ENCODE results near the gene ATIC.

ATIC gene

GRCh38 chr2:215383652-215384279 is 71.9 kb downstream of the ATIC start:
- TF ChIP-seq, protein P1, sequence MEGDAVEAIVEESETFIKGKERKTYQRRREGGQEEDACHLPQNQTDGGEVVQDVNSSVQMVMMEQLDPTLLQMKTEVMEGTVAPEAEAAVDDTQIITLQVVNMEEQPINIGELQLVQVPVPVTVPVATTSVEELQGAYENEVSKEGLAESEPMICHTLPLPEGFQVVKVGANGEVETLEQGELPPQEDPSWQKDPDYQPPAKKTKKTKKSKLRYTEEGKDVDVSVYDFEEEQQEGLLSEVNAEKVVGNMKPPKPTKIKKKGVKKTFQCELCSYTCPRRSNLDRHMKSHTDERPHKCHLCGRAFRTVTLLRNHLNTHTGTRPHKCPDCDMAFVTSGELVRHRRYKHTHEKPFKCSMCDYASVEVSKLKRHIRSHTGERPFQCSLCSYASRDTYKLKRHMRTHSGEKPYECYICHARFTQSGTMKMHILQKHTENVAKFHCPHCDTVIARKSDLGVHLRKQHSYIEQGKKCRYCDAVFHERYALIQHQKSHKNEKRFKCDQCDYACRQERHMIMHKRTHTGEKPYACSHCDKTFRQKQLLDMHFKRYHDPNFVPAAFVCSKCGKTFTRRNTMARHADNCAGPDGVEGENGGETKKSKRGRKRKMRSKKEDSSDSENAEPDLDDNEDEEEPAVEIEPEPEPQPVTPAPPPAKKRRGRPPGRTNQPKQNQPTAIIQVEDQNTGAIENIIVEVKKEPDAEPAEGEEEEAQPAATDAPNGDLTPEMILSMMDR (IDR thresholded peaks at IDR 0.05) = no peak
- TF ChIP-seq ZFX (IDR thresholded peaks at IDR 0.05; ENCODE audit: borderline replicate concordance) = no peak
- H3K27ac ChIP-seq = no peak overlapping the region

DNA sequence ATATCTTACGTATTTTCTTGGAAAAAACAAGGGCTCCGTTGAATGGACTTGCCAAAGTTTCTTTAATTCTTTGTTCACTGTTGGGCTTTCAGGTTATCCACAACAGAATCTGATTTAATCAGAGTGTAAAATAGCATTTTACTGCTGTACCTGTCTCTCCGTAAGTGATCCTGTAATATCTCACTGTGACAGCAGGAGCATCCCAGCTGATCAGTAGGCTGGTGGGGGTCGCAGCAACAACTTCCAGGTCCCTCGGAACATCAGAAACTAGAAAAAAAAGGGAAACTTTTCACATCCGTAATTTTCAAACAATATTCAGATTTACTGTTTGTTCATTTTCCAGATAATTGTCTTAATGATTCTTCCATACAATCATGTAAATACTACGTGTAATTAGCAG is 72.9 kb downstream of the ATIC start:
- no peak overlapping the region for H3K27ac ChIP-seq
- TF ChIP-seq, protein P1 (IDR thresholded peaks at IDR 0.05) = no peak
- no peak for TF ChIP-seq ZFX (IDR thresholded peaks at IDR 0.05; ENCODE audit: borderline replicate concordance)

GRCh38 chr2:215386566-215386965 is 74.7 kb downstream of the ATIC start:
- H3K27ac ChIP-seq = no peak overlapping the region
- TF ChIP-seq, protein P1 (IDR thresholded peaks at IDR 0.05) = no peak
- TF ChIP-seq ZFX (IDR thresholded peaks at IDR 0.05; ENCODE audit: borderline replicate concordance) = no peak

GRCh38 chr2:215388002-215388728 is 76.3 kb downstream of the ATIC start:
- H3K27ac ChIP-seq = no peak overlapping the region
- TF ChIP-seq, protein P1 (IDR thresholded peaks at IDR 0.05) = no peak
- TF ChIP-seq ZFX (IDR thresholded peaks at IDR 0.05; ENCODE audit: borderline replicate concordance) = no peak

DNA sequence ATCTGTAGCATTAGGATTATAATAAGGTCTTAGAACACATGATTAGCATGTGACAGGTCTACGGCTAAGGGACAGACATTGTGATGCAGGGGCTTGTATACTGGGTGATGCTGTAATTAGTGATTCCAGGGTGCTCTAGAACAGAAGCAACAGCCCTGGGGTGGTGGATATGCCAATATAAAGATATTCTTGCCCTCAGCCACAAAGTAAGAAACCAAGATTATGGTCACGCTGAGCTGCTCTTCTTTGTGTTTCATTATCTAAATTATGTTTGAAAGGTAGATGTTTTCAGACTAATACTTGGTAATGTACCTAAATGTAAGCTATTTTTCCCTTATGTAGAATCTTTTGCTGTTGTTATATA is 78.7 kb downstream of the ATIC start:
- no peak overlapping the region for H3K27ac ChIP-seq
- TF ChIP-seq, protein P1 (IDR thresholded peaks at IDR 0.05) = no peak
- no peak for TF ChIP-seq ZFX (IDR thresholded peaks at IDR 0.05; ENCODE audit: borderline replicate concordance)

DNA sequence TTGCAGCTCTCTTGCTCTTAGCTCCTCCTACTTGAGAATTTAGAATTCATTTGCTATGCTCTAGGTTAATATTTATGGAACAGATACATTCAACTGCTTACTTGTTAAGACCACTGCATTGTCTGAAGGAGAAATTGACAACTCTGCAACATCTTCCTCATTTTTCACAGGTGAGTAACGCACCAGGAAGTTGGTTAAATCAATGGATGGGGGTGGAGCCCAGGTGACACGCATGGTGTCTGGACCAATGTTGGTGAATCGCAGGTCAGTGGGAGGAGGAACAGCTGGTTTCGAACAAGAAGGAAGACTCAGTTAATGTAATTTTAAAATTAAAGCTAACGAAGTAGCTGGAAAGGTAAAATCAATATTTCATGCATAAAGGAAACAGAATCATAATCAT is 79.7 kb downstream of the ATIC start:
- no peak overlapping the region for H3K27ac ChIP-seq
- TF ChIP-seq ZFX (IDR thresholded peaks at IDR 0.05; ENCODE audit: borderline replicate concordance) = no peak
- TF ChIP-seq, protein P1 (IDR thresholded peaks at IDR 0.05) = no peak

DNA sequence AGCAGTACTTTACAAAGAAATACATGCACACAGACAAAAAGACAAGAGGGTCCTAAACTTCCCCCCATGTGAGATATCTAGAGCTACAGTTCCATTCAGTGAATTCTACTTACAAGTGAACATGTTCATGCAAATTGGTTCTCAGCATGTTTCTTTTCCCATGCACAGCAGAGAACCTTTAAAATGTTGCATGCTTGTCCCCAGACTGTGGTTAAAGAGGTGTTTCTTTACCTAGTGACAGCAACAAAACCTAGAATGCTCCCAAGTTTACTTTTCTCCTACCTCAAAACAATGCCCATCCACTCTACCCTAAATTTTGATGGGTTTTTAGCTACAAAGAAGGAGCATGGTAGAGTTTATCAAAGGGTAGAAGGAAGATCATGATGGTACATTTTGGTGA is 80.3 kb downstream of the ATIC start:
- TF ChIP-seq ZFX (IDR thresholded peaks at IDR 0.05; ENCODE audit: borderline replicate concordance) = no peak
- TF ChIP-seq, protein P1 (IDR thresholded peaks at IDR 0.05) = no peak
- H3K27ac ChIP-seq = no peak overlapping the region

All from 22Rv1 (cell line).